Pons (tissue), 1 donor: ENCODE data around the gene OR10G7.

Experiments
- DNase-seq: peaks from one replicate; pipeline ENCODE4 v3.0.0-alpha.2; 2016; ENCODE audit warnings: low spot score

The OR10G7 gene, protein sequence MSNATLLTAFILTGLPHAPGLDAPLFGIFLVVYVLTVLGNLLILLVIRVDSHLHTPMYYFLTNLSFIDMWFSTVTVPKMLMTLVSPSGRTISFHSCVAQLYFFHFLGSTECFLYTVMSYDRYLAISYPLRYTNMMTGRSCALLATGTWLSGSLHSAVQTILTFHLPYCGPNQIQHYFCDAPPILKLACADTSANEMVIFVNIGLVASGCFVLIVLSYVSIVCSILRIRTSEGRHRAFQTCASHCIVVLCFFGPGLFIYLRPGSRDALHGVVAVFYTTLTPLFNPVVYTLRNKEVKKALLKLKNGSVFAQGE

DNA sequence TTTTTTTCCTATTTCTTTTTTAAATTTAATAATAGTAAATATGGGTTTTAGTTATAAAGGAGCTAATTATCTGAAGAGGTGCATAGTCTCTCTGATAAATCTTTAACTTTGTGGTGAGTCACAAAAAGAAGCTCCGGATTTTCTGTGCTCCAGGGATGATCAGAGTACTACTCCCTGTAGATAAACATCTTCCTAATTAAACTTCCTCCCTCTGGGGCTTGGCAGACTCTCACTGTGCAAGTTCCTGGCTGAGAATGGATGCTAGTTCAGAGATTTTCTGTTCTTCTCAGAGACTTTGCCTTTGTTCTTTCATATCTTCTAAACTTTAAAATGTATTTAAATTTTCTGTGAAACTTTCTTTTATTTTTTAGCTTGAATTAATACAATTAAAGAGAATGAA is at the start of gene OR10G7:
Gene OR10G7 (minus strand): TSS at position 72 of the 400 bp plus-strand sequence. CDS start 2,324 bp downstream, outside the sequence.
- DNase-seq, result peak; percentile 1

DNA sequence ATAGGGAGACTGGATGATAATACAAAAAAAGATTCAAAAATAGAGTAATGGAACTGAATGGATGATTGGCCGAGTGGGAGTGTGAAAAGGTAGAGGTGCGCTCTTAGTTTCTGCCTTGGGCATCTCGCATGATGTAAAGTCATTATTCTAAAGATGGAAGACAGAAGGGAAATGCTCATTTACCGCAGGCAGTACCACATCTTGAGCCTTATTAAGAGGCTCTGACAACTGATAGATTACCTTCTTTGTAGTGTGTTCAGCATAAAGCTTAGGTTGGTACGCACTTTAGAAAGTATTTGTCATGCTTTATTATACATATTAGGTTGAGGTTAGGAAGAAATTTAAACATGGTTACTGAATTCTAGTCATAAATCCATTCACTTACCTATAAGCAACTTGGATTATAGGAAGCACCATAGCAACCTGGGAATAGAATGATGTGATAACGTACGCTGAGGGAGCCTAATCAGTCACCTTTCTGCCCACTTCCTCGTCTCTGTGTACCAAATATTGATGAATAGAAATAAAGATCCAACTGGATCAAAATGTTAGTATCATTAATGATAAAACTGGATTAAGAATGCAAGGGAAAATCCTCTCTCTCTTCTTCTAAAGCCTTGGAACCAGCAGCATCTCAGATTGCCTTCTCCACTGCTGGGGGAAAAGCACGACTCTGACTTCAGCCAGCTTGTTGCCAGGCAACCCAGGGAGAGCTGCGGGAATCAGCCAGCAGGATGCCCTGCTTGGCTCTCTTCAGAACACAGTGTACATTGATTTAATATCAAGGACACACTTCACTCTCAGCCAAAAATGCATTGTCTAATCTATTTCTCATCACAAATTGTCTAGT is 45.1 kb upstream of the OR10G7 start:
- peak; percentile 35 for DNase-seq

DNA sequence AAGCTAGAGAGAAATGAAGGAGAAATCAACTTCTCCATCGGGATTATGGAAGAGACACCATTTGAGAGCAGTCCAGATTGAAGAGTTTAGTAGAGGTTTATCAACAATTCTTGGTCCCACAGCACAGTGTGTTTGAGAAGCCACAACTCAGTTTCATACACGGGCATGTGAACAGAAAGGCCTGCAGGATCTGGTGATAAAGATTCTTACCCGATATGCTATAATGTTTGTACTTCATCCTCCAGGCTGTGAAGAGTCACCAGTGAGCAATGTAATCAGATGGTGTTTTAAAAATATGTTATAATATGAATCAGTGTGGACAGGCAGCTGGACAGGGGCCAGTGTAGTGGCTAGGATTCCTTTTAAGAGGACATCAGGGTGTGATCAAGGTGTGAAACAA is 44.5 kb upstream of the OR10G7 start:
- DNase-seq, result no peak

DNA sequence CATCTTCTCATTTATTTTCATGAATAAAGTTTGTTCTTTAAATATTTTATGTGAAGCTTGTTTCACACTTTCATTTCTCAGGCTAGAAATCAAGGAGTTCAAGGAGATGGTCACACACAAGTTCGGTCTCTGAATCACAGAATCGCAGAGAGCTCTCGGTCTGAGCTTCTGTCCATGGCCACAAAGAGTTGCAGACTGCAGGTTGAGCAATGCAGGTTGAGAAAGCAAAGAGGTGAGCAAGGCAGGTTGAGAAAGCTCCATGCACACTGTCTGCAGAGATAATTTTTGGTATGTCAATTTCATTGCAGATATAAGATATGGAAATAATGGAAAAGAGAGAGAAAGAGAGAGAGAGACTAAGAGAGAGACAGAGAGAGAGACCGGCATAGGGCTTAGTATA is 41.2 kb upstream of the OR10G7 start:
- no peak for DNase-seq

DNA sequence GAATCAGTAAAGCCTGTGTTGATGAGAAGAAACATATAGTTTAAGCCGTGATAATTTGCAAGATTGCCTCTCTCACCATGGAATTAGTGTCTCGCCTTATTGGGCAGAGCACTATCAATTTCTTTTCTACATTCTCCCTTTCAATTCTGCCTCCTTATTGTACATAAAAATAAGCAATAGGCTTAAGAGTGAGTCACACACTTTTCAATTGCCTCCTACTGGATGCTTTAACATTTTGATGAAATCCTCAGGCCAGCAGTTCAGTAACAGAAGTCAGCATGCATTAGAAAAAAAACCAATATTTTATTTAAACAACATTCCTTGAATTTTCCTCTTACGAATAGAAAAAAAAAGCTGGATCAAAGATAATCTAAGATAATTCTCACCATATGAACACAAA is 40.4 kb upstream of the OR10G7 start:
- no peak for DNase-seq

DNA sequence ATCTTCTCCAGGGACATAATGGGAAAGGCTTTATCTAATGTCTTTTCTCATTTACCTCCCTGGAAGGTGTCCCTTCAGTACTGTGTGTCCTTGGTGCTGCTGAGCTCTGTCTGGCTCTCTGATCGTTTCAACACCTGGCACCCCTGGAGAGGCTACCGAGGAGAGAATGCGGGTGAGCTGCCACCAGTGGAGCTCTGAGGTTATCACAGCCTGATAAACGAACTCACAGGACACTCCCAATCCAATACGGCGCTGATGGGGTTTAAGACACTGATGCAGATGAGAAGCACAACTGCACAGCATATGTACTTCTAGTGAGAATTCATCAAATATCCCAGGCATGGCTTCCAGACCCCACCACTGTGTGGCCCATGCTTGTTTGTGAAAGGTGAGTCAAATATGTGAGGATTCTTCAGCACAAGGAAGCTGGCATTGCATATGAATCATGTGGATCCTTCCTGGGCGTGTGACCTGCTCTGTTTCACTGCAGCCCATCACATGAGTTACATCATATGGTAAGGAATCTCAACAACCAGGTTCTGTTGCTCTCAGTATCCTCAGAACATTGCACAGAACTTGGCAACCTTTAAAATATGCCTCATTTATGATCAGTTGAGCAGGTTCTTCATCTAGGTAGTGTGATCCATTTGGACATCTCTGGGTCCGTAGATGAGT is 39.3 kb upstream of the OR10G7 start:
- no peak for DNase-seq

DNA sequence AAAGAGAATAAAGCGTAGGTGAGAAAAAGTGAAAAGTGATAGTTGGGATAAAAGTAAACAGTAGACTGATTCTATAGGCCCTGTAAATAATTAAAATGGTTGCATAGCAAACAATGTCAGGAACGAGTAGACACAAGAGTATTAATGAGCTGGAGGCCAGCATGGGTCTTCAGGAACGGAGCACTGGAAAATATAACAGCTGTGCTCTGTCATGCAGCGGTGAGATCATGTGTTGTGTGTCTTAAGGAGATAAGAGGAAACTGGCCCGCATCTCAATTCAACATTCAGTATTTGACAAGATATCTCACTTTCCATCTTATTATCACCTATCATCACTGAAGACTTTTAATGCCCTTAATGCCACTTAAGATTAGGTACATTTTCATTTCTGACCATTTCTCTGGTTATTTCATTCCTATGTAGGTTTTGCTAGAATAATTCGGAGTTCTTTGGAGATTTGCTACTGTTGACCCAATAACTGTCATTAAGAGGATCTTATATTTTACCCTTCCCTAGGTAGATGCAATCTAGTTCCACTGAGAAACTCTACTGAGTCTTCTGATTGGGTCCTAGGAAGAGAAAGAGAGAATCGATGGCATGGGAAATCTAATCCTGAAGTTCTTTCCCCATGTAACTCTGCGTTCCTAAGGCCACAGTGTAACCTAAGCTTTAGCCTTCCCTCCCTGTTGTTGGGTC is 38.7 kb upstream of the OR10G7 start:
- no peak for DNase-seq

DNA sequence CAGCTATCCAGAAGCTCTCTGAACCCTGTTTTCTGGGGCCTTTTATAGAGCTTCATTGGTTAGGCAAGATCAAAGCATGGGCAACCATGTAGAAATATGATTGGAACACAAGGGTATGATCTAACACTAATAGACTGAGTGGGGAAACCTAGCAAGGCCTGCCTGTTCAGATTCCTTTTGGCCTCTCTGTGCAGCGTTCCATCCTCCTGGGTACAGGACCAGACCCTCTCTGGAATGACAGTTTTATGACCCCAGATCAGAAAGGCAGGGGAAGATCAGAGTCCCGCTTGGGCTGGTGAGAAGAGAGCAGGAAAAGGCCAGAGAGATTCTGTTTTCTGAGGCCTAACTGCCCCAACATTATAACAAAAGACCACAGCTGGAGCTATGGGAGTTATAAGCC is 37.5 kb upstream of the OR10G7 start:
- no peak for DNase-seq

DNA sequence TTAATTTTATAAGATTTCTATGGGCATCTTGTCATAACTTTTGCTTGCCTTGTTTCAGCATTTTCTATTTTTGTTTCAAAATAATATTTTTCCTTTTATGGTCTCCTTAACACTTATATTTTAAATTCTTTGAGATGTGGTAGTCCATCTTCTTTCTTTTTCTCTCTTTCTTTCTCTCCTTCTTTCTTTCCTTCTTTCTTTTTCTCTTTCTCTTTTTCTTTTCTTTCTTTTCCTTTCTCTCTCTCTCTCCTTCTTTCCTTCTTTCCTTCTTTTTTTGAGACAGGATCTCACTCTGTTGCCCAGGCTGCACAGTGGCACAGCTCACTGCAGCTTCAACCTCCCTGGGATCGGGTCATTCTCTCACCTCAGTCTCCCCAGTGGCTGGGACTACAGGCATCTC is 36.1 kb upstream of the OR10G7 start:
- DNase-seq, result no peak

DNA sequence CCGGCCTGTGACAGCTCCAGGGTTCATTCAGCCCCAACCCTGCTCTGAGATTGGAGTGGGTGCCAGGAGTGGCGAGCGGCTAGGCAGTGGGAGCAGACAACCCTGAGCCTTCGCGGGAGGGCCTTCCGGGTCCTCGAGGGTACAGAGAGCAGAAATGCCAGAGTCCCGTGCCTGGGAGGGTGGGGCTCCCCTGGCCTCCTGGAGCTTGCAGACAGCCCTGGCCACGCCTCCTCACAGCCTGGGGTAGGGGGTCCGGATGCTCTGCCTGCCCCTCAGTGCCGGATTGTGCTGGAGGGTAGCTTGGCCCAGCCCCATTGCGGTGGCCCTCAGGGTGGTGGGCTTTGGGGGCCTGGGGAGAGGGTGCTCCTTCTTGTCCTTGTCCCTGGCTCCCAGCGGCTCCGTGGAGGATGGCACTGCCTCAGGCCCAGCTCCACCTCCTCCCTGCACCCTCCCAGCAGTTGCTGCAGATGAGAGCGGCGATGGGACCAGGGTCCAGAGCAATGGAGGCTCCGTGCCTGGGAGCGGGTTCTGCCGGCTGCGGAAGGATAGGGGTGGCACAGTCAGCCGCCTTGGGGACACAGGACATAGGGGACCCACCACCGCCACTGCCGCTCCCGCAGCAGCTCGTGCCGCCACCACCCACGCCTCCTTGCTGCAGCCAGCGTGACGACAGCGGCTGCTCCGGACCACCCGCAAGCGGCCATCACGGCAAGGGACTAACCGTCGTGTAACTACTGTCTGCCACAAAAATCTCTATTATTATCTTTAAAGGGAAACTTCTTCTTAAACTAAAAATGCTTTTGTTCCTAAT is 34.9 kb upstream of the OR10G7 start:
- DNase-seq, result no peak

DNA sequence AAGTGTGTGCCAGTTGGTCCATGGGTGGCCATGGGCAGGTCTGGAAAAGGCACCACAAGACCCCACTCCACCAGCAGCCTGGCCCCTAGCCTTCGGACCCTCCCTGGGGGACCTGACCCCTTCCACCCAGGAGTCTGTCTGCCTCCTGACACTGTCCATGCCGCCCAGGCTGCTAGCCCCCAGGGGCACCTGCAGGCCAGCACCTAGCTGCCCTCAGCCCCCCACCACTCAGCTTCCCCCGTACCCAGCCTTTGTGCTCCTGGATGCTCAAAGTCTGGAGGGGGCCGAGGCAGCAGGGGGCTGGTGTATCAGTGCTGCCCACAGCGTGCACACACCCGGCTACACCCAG is 34.3 kb upstream of the OR10G7 start:
- DNase-seq, result no peak

DNA sequence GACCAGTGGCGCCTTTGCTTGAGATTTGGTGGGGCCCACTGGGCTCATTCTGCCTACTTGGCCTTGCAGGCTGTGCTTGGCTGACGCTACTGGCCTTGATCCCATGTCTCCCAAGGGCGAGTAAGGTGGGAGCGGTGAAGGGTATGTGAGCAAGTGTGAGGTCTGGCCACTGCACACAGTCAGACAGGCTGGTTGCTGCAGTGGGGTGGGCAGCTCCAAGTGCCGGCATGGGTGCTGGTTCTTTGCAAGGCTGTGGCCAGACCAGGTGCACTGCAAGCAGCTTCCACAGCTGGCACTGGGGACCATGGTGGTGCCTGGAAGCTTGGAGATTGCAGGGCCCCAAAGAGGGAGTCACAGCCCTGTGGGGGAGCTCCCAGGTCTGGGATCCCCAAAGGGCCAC is 33.4 kb upstream of the OR10G7 start:
- DNase-seq, result no peak

DNA sequence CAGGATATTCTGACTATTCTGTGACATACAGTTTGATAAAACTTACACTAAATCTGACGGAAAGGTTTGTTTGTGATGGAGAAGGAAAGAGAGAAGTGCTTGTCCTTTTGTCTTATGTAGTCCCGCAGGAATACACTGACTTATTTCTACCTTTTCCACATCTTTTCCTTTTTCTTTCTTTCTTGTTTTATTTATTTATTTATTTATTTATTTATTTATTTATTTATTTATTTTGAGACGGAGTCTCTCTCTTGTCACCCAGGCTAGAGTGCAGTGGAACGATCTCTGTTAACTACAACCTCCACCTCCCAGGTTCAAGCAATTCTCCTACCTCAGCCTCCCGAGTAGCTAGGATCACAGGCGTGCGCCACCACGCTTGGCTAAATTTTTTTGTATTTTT is 31.0 kb upstream of the OR10G7 start:
- no peak for DNase-seq

DNA sequence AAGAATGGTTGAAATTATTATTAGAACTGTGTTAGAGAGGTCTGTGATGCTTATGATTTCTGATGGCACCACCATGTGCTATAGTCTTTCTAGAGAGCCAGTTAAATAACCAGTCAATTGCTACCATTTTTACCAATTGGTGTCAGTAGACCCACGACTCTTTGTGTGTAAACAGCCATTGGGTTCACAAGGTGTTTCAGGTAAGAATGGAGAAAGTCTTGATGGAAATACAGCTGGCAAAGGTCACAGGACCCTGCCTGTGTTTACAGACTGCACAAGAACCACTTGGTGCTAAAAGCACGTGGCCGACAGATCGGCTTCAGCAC is 30.5 kb upstream of the OR10G7 start:
- DNase-seq, result no peak

DNA sequence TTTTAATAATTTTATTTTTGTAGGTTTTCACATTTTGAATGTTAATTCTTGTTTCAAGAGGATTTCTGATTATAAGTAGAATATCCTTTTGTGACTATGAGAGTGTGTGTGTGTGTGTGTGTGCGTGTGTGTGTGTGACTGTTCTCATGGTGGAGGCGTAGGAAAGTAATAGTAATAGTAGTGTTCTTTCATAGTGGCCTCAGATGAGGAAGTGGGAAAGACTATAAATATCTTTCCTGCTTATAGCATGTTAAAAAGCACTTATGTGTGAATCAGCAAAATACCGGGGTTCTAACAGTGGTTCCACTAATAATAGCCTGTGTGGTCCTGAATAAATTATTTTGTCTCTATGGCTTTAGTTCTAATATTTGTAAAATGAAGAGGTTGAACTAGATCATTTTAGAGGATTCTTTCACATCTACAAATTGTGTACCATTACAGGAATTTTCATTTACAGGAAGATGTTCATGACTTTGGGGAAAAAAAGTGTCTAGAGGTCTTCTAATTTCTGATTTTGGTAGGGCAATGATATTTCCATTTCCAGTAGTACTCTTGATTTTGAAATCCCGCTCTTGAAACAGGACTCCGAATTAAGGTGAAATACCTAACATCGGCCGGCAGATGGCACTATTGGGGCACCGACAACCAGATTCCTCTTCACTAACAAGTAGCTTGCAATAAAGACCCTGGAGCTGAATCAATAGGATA is 29.9 kb upstream of the OR10G7 start:
- peak; percentile 86 for DNase-seq

DNA sequence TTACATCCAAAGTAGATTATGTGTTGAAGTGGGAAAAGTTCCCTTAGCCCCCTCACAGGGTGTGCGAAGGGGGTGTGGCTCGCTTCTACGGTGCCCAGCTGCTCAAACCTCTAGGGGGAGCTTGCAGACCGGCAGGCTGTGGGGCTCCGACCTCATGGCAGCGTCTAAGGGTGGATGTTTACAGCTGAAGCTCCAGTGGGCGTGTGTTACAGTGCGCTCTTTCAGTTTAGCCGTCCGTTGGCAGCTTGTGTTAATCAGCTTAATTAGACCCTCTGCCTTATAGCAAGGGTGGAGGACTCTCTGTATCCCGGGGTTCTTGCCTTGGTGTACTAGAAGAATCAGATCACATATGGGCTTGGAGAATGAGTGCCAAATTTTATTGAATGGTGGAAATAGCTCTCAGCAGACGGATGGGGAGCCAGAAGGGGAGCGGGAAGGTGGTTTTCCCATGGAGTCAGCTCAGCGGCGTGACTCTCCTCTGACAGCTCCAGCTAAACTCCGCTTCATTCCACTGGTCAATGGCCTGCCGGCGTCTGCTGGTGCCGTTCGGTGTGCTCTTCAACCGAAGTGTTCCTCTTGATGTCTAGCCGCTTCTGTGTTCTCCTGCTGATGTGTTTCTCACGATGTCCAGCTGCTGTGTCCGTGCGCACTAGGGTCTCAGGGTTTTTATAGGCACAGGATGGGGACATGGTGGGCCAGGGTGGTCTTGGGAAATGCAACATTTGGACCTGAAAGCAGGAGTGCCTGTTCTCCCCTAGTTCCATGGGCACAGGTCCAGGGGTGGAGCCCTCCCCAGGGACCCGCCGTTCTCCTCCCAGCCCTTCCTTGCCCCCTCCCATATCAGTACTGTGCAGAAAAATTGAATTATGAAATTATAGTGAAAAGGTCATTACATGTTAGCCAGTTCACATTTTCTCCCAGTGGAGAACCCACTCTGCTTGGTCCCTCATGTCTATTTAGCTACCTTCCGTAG is 28.6 kb upstream of the OR10G7 start:
- DNase-seq, result peak; percentile 22

DNA sequence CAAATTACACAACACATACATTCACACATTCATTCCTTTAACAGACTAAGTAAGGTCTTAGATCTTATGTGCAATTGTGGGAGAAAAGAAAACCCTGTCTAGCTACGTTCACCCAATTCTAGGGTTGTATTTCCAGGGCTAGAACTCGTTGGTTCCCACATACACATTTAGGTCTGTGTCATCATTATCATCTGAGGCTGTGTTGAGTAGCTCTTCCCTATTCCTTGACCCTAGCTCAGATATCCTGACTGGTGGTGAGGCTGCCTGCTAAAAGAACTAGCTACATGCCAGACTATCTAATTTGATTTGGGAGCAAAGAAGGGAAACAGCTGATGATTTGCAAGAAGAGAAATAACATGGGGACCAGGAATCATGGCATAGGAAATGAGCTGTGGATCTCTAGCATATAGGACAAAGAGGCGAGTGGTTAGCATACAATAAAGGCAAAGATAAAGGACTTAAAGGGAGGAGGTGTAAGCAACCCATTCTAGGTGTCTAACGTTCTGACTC is 27.5 kb upstream of the OR10G7 start:
- DNase-seq, result no peak

DNA sequence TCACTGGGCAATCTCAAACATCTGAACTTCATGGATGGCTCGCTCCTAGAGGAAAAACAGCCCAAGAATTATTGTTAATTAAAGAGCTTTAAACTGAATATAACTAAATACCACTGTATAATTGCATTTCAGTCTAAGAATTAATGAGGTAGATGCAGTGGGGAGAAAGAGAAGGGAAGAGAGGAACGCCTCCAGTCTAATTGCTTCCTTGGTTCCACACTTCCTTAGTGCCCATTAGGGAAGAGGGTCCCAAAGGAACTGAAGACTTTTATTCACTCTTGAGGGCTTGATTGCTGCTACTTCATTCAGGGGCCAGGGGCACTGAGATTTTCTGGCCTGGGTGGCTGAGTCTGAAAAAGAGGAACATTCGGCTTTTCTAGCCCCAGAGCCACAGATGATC is 11.8 kb upstream of the OR10G7 start:
- no peak for DNase-seq

DNA sequence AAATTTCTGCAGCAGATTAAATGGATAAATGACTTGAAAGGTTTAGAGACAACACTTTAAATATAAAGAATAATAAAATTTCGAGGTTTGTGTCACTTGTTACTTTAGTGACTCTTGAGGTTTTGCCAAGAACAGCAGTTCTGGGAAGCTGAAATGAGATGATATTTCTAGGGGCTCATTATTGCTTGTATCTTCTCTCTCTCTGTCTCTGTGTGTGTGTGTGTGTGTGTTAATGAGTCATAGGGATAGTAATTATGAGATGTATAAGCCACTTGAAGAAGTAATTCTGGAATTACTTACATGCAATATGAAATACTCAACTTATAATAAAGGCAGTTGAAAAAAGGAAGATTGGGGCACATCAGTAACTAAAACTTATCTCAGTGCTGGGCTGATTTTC is 9.6 kb upstream of the OR10G7 start:
- no peak for DNase-seq

DNA sequence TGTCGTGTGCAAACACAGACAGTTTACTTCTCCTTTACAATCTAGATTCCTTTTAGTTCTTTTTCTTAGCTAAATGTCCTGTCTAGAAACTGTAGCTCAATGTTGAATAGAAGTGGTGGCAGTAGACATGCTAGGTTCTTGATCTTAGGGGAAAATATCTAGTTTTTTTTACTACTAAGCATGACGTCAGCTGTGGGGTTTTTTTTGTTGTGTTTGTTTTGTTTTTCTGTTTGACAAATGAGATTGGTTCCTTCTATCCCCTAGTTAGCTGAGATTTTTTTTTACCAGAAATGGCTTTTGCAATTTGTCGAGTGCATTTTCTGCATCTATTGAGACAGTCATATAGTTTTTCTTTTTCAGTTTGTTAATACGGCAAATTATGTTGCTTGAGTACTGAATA is 2.3 kb upstream of the OR10G7 start:
- no peak for DNase-seq
